Loucy (cell line): Measurements from ENCODE around the gene MEF2A.

Experiments
- CTCF ChIP-seq: fragments of 200-600 bp; sonication (generic); conservative IDR thresholded peaks from 2 replicates; pipeline ENCODE4 v1.5.1; 2014; ENCODE audit warnings: mild to moderate bottlenecking, antibody characterized with exemption, low read length
- EZH2phosphoT487 ChIP-seq: fragments of 200-600 bp; IDR thresholded peaks from 2 replicates; pipeline ENCODE4 v1.6.1; 2018; ENCODE audit warnings: antibody characterized with exemption, mild to moderate bottlenecking, moderate library complexity, borderline replicate concordance

GRCh38 chr15:99681990-99682389 lies 116.2 kb downstream of the MEF2A start:
- TF ChIP-seq CTCF (no peak), EZH2phosphoT487 (no peak)
